ENCODE results near the gene ANKIB1. TPM values are rescaled to one million over a fixed set of nuclear protein-coding genes. Genes with fewer than 3 reads are reported as not detected.
A peak's percentile ranks its signal among the peaks of the same experiment; 100 is the strongest.

ANKIB1 gene, protein sequence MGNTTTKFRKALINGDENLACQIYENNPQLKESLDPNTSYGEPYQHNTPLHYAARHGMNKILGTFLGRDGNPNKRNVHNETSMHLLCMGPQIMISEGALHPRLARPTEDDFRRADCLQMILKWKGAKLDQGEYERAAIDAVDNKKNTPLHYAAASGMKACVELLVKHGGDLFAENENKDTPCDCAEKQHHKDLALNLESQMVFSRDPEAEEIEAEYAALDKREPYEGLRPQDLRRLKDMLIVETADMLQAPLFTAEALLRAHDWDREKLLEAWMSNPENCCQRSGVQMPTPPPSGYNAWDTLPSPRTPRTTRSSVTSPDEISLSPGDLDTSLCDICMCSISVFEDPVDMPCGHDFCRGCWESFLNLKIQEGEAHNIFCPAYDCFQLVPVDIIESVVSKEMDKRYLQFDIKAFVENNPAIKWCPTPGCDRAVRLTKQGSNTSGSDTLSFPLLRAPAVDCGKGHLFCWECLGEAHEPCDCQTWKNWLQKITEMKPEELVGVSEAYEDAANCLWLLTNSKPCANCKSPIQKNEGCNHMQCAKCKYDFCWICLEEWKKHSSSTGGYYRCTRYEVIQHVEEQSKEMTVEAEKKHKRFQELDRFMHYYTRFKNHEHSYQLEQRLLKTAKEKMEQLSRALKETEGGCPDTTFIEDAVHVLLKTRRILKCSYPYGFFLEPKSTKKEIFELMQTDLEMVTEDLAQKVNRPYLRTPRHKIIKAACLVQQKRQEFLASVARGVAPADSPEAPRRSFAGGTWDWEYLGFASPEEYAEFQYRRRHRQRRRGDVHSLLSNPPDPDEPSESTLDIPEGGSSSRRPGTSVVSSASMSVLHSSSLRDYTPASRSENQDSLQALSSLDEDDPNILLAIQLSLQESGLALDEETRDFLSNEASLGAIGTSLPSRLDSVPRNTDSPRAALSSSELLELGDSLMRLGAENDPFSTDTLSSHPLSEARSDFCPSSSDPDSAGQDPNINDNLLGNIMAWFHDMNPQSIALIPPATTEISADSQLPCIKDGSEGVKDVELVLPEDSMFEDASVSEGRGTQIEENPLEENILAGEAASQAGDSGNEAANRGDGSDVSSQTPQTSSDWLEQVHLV
- total RNA-seq (2014; rRNA removed; shearing (Covaris generic)) = 20.4 and 26.8 TPM in 2 replicates
- 19.1 and 30.2 TPM in 2 replicates for polyA plus RNA-seq (2015; cell fraction: cytosol; rRNA removed)
- 42.1 and 42.5 TPM in 2 replicates for polyA plus RNA-seq (2015; cell fraction: nucleus; rRNA removed)

GRCh38 chr7:92245487-92246359, at the start of gene ANKIB1, which contains the start of gene KRIT1:
TSS of gene ANKIB1 (plus strand) at chr7:92245974. CDS start at chr7:92294979, 49,005 bp downstream.
TSS of gene KRIT1 (minus strand) at chr7:92245914. CDS start at chr7:92242135, 3,779 bp downstream.
- peak; percentile 82 for DNase-seq (ENCODE audit: low read depth)

- DNase-seq (ENCODE audit: low read depth) = no peak
Observed at GRCh38 chr7:92200791-92201190, 45.0 kb upstream of the ANKIB1 start.

GRCh38 chr7:92205987-92206386, 39.8 kb upstream of the ANKIB1 start:
- no peak for DNase-seq (ENCODE audit: low read depth)

GRCh38 chr7:92206672-92207071, 39.1 kb upstream of the ANKIB1 start:
- no peak for DNase-seq (ENCODE audit: low read depth)

- no peak for DNase-seq (ENCODE audit: low read depth)
Observed at GRCh38 chr7:92221766-92222165, 24.0 kb upstream of the ANKIB1 start.

DNA sequence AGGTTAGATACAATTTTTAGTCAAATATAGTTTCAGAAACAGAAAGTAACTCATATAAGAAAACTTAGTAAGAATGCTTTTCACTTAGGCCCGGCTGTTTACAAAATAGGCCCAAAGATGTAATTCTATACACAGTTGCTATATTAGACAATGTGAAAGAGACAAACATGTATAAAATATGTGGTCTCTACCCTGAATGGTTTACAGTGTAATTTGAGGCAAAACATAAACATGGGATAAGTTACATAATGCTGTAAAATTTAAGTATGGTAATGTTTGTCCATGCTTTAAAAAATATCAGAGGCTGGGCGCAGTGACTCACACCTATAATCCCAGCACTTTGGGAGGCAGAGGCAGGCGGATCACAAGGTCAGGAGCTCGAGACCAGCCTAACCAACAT, 18.8 kb upstream of the ANKIB1 start:
- DNase-seq (ENCODE audit: low read depth) = no peak

DNA sequence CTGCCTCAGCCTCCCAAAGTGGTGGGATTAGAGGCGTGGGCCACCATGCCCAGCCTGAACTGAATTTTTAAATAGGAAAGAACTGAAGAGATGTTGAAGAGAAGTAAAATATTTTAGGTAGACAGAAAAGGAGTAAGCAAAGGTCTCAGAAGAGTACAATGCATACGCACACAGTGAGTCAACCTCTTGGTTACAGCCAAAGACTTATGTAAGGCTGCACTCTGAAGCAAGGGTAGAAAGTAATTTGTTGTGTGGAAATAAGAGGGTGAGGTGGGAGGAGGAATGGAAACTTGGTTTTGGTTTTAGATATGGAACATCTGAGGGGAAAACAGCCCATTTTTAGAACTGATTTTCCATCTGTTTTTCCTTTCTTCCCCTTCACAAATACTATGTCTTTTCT, 17.7 kb upstream of the ANKIB1 start:
- DNase-seq (ENCODE audit: low read depth) = no peak

DNA sequence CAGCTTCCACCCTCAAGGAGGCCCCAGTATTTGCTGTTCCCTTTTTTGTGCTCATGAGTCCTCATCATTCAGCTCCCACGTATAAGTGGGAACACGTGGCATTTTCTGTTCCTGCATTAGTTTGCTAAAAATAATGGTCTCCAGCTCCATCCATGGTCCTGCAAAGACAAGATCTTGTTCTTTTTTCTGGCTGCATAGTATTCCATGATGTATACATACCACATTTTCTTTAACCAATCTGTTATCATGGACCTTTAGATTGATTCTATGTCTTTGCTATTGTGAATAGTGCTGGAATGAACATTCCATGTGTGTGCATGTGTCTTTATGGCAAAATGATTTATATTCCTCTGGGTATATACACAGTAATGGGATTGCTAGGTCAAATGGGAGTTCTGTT, 17.0 kb upstream of the ANKIB1 start:
- no peak for DNase-seq (ENCODE audit: low read depth)

GRCh38 chr7:92230547-92230946, 15.2 kb upstream of the ANKIB1 start:
- DNase-seq (ENCODE audit: low read depth) = no peak

- no peak for DNase-seq (ENCODE audit: low read depth)
Observed at GRCh38 chr7:92242972-92243371, 2.8 kb upstream of the ANKIB1 start.

GRCh38 chr7:92244808-92245486, 827 bp upstream of the ANKIB1 start:
- DNase-seq (ENCODE audit: low read depth) = no peak

GRCh38 chr7:92246360-92247101, 757 bp downstream of the ANKIB1 start:
- DNase-seq (ENCODE audit: low read depth) = peak; percentile 25

- no peak for DNase-seq (ENCODE audit: low read depth)
Observed at GRCh38 chr7:92250603-92251002, 4.8 kb downstream of the ANKIB1 start.

- DNase-seq (ENCODE audit: low read depth) = no peak
Observed at GRCh38 chr7:92251181-92251580, 5.4 kb downstream of the ANKIB1 start.

- no peak for DNase-seq (ENCODE audit: low read depth)
Observed at GRCh38 chr7:92253251-92253650, 7.5 kb downstream of the ANKIB1 start.

DNA sequence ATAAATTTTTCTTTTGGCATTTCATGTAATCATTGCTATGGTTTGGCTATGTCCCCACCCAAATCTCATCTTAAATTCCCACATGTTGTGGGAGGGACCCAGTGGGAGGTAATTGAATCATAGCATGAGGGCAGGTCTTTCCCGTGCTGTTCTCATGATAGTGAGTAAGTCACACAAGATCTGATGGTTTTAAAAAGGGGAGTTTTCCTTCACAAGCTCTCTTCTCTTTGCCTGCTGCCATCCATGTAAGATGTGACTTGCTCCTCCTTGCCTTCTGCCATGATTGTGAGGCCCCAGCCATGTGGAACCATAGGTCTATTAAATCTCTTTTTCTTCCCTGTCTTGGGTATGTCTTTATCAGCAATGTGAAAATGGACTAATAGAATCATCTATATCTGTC, 9.0 kb downstream of the ANKIB1 start:
- DNase-seq (ENCODE audit: low read depth) = peak; percentile 9

DNA sequence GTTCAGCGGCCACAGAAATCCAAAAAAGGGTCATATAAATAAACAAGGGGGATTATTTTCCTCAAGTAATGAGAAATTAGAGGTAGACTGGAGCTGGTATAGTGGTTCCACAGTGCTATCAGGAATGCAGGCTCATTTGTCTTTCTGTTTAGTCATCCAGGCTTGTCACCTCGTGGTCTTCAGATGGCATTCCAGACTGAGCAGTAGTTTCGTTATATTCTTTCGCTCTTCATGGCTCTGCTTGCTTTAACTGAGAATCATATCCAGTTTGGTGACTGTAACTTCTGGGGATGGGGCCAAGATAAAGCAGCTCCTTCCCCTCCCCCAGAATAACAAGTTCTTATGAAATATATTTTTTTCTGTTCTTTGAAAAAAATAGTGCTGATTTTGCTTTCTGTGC, 9.5 kb downstream of the ANKIB1 start:
- DNase-seq (ENCODE audit: low read depth) = peak; percentile 25

- DNase-seq (ENCODE audit: low read depth) = no peak
Observed at GRCh38 chr7:92259062-92259461, 13.3 kb downstream of the ANKIB1 start.

DNA sequence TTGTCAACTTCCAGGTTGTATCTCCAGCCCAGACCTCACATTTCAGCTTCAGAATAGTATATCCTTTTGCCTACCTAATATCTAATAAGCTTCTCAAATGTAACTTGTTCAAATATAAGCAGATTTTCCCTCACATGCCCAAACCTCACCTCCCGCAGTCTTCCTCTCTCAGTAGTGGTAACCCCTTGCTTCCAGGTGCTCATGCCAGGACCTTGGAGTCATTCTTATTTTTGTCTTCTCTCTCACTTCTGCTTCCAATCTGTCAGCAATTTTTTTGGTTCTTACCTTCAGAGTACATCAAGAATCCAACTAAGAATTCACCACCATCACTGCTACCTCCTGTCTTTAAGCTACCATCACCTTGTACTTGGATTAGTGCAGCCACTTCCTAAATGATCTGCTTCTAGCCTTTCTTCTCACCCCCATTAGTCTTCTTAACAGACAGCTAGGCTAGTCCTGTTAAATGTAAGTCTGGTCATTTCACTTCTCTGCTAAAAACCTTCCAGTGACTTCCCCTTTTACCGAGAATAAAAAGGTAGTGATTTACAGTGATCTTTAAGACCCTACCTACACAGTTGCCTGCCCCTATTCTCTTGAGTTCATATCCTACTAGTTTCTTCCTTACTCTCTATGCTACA, 14.0 kb downstream of the ANKIB1 start:
- no peak for DNase-seq (ENCODE audit: low read depth)
